Prostate gland (tissue), 2 donors: Measurements from ENCODE around the gene CFAP100.

ENCODE experiments used
- CTCF ChIP-seq, 4 experiments: fragments of 200-600 bp in 2 of 4; fragments of 450-650 bp in 2 of 4; sonication (generic) in 2 of 4; IDR thresholded peaks; 1 replicate in 3 of 4; 2 replicates in 1 of 4; pipeline ENCODE4 v1.5.1; 2016 to 2019; ENCODE audit warnings: antibody characterized with exemption in 4 of 4, mild to moderate bottlenecking in 2 of 4, moderate library complexity in 2 of 4
- POLR2A ChIP-seq: fragments of 450-650 bp; IDR thresholded peaks from one replicate; pipeline ENCODE4 v1.6.1; 2016; ENCODE audit warnings: antibody characterized with exemption, mild to moderate bottlenecking
- POLR2AphosphoS5 ChIP-seq: sonication (generic); formaldehyde crosslinking; IDR thresholded peaks from one replicate; pipeline ENCODE4 v1.6.1; 2017; ENCODE audit warnings: antibody characterized with exemption

- TF ChIP-seq CTCF (IDR thresholded peaks at IDR 0.05) = no peak
- TF ChIP-seq POLR2A = no peak
- TF ChIP-seq POLR2AphosphoS5 = no peak
Observed at GRCh38 chr3:126417515-126417914, 22.8 kb downstream of the CFAP100 start.
